GM12878 (cell line): ENCODE data around the gene SIRT3.

Experiments used
- CHD2 ChIP-seq: IDR thresholded peaks from 2 replicates; pipeline ENCODE4 v1.6.1; 2011; ENCODE audit warnings: low read depth, low read length, improper control_type of control experiment, borderline replicate concordance
- EZH2 ChIP-seq: IDR thresholded peaks from 2 replicates; pipeline ENCODE4 v1.6.1; 2012; ENCODE audit warnings: low read depth, mild to moderate bottlenecking, control low read depth, inconsistent platforms, low read length, borderline replicate concordance; ENCODE audit not compliant: control insufficient read depth
- FOXM1 ChIP-seq: IDR thresholded peaks from 2 replicates; pipeline ENCODE4 v1.6.1; 2012; ENCODE audit warnings: low read depth, mild to moderate bottlenecking, inconsistent platforms, low read length, moderate library complexity
- HCFC1 ChIP-seq: fragments of 150-350 bp; IDR thresholded peaks from 2 replicates; pipeline ENCODE4 v1.6.1; 2014; ENCODE audit warnings: low read length
- HDAC6 ChIP-seq: fragments of 200-600 bp; sonication (generic); IDR thresholded peaks from one replicate; pipeline ENCODE4 v1.8.0; 2017; ENCODE audit warnings: antibody characterized with exemption; ENCODE audit not compliant: unreplicated experiment
- POLR2A ChIP-seq: IDR thresholded peaks from 2 replicates; pipeline ENCODE4 v1.6.1; 2011; ENCODE audit warnings: low read depth, mild to moderate bottlenecking, low read length
- POLR2AphosphoS5 ChIP-seq: IDR thresholded peaks from 2 replicates; pipeline ENCODE4 v1.6.1; 2011; ENCODE audit warnings: mild to moderate bottlenecking, low read length, inconsistent platforms
- REST ChIP-seq: IDR thresholded peaks from 2 replicates; pipeline ENCODE4 v1.6.1; 2012; ENCODE audit warnings: mild to moderate bottlenecking, low read depth, low read length
- SRF ChIP-seq, 2 experiments: IDR thresholded peaks; 2 replicates each; pipeline ENCODE4 v1.6.1; 2011; ENCODE audit warnings: low read depth in 2 of 2, low read length in 2 of 2, mild to moderate bottlenecking in 1 of 2, moderate library complexity in 1 of 2
- TCF3 ChIP-seq: IDR thresholded peaks from 2 replicates; pipeline ENCODE4 v1.6.1; 2012; ENCODE audit warnings: low read depth, mild to moderate bottlenecking, low read length, borderline replicate concordance; ENCODE audit not compliant: insufficient read depth
- ZBTB40 ChIP-seq: fragments of 450-650 bp; IDR thresholded peaks from 2 replicates; pipeline ENCODE4 v1.6.1; 2016; ENCODE audit warnings: mild to moderate bottlenecking, moderate library complexity, borderline replicate concordance
- TF ChIP-seq, protein P1 (sequence below): fragments of 150-350 bp; IDR thresholded peaks from 2 replicates; pipeline ENCODE4 v1.6.1; 2016; ENCODE audit warnings: low read depth, low read length
- TF ChIP-seq, protein P2 (sequence below), 3 experiments: IDR thresholded peaks in 2 of 3; conservative IDR thresholded peaks in 1 of 3; 2 replicates each; pipeline ENCODE4 v1.5.1; 2011; ENCODE audit warnings: low read depth in 3 of 3, low read length in 3 of 3, mild to moderate bottlenecking in 3 of 3, control low read depth in 2 of 3, moderate library complexity in 2 of 3, inconsistent platforms in 1 of 3, mixed read lengths in 1 of 3; ENCODE audit not compliant: control insufficient read depth in 2 of 3, insufficient read depth in 1 of 3; ENCODE audit errors: extremely low read depth in 1 of 3
- TF ChIP-seq, protein P3 (sequence below): IDR thresholded peaks from 2 replicates; pipeline ENCODE4 v1.6.1; 2011; ENCODE audit warnings: low read depth, low read length, improper control_type of control experiment, borderline replicate concordance

- TF ChIP-seq POLR2AphosphoS5 (no peak), EZH2 (no peak), HDAC6 (no peak), REST (no peak), ZBTB40 (no peak), POLR2A (no peak), TCF3 (no peak), FOXM1 (no peak), HCFC1 (no peak), SRF (IDR thresholded peaks at IDR 0.05; ENCODE audit: low read depth in 2 of 2, low read length in 2 of 2) (no peak), CHD2 (no peak)
- TF ChIP-seq, protein P1, sequence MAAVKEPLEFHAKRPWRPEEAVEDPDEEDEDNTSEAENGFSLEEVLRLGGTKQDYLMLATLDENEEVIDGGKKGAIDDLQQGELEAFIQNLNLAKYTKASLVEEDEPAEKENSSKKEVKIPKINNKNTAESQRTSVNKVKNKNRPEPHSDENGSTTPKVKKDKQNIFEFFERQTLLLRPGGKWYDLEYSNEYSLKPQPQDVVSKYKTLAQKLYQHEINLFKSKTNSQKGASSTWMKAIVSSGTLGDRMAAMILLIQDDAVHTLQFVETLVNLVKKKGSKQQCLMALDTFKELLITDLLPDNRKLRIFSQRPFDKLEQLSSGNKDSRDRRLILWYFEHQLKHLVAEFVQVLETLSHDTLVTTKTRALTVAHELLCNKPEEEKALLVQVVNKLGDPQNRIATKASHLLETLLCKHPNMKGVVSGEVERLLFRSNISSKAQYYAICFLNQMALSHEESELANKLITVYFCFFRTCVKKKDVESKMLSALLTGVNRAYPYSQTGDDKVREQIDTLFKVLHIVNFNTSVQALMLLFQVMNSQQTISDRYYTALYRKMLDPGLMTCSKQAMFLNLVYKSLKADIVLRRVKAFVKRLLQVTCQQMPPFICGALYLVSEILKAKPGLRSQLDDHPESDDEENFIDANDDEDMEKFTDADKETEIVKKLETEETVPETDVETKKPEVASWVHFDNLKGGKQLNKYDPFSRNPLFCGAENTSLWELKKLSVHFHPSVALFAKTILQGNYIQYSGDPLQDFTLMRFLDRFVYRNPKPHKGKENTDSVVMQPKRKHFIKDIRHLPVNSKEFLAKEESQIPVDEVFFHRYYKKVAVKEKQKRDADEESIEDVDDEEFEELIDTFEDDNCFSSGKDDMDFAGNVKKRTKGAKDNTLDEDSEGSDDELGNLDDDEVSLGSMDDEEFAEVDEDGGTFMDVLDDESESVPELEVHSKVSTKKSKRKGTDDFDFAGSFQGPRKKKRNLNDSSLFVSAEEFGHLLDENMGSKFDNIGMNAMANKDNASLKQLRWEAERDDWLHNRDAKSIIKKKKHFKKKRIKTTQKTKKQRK: no peak
- TF ChIP-seq, protein P2, sequence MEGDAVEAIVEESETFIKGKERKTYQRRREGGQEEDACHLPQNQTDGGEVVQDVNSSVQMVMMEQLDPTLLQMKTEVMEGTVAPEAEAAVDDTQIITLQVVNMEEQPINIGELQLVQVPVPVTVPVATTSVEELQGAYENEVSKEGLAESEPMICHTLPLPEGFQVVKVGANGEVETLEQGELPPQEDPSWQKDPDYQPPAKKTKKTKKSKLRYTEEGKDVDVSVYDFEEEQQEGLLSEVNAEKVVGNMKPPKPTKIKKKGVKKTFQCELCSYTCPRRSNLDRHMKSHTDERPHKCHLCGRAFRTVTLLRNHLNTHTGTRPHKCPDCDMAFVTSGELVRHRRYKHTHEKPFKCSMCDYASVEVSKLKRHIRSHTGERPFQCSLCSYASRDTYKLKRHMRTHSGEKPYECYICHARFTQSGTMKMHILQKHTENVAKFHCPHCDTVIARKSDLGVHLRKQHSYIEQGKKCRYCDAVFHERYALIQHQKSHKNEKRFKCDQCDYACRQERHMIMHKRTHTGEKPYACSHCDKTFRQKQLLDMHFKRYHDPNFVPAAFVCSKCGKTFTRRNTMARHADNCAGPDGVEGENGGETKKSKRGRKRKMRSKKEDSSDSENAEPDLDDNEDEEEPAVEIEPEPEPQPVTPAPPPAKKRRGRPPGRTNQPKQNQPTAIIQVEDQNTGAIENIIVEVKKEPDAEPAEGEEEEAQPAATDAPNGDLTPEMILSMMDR (IDR thresholded peaks at IDR 0.05 in 2 of 3, conservative IDR thresholded peaks at IDR 0.05 in 1 of 3; ENCODE audit: control insufficient read depth in 2 of 3, extremely low read depth in 1 of 3, insufficient read depth in 1 of 3, low read depth in 3 of 3, low read length in 3 of 3): no peak
- TF ChIP-seq, protein P3, sequence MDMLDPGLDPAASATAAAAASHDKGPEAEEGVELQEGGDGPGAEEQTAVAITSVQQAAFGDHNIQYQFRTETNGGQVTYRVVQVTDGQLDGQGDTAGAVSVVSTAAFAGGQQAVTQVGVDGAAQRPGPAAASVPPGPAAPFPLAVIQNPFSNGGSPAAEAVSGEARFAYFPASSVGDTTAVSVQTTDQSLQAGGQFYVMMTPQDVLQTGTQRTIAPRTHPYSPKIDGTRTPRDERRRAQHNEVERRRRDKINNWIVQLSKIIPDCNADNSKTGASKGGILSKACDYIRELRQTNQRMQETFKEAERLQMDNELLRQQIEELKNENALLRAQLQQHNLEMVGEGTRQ: no peak
These were observed 16.5 kb upstream of the SIRT3 start for GRCh38 chr11:252666-253065.
